ENCODE data around the gene RGS12. TPM values are rescaled to one million over a fixed set of nuclear protein-coding genes. Genes with fewer than 3 reads are reported as not detected.

RGS12 gene
- total RNA-seq, 1 experiment from 2014 or later = 36.6 TPM

GRCh38 chr4:3296651-3297050 is 3.8 kb downstream of the RGS12 start:
- ChIA-PET CTCF (no interaction called here), POLR2A (ENCODE audit: unreplicated experiment) (no interaction called here)
- no peaks in the 10 kb centered on the region; the same call in 1 of the 2 replicates for H3K4me1 ChIP-seq (replicated peaks; ENCODE audit: insufficient read depth)
- H3K27ac ChIP-seq = no peak overlapping the region
- intact Hi-C loops (cut with micrococcal nuclease; ENCODE audit: unreplicated experiment) = loop anchor here (10.0 kb wide), 1 partner anchor 188 kb away; no protein-coding TSS in a partner anchor
- no peak for TF ChIP-seq EZH2 (IDR thresholded peaks at IDR 0.05; ENCODE audit: low read depth)
- TF ChIP-seq CTCF (conservative IDR thresholded peaks at IDR 0.05) = no peak
- H3K4me2 ChIP-seq = no peak overlapping the region
- no peak overlapping the region for H3K4me3 ChIP-seq
- H3K27me3 ChIP-seq (ENCODE audit: insufficient read depth, low read depth) = no peaks in the 10 kb centered on the region
- H3K36me3 ChIP-seq (ENCODE audit: low read depth) = no peaks in the 10 kb centered on the region
- H3K9me3 ChIP-seq (ENCODE audit: insufficient read depth, low read depth) = no peaks in the 10 kb centered on the region
- DNase-seq = no peak
- peaks cover 3% of the 10 kb centered on the region for H3F3A ChIP-seq (ENCODE audit: insufficient read depth, low read depth)
- H4K20me1 ChIP-seq (ENCODE audit: insufficient read depth) = no peaks in the 10 kb centered on the region
- no peaks in the 10 kb centered on the region for H3K9me2 ChIP-seq (ENCODE audit: insufficient read depth)
- no TSS peak for BruUV-seq (replicated peaks)
- no peaks in the 10 kb centered on the region for H3K79me2 ChIP-seq (ENCODE audit: low read depth)
- no peak overlapping the region for H2AFZ ChIP-seq

GRCh38 chr4:3297066-3297859 is 4.4 kb downstream of the RGS12 start:
- no peaks in the 10 kb centered on the region for H3K9me3 ChIP-seq (ENCODE audit: insufficient read depth, low read depth)
- H3K27ac ChIP-seq = no peak overlapping the region
- no TSS peak for BruUV-seq (replicated peaks)
- H3K9me2 ChIP-seq (ENCODE audit: insufficient read depth) = no peaks in the 10 kb centered on the region
- no peak for DNase-seq
- no peak for TF ChIP-seq CTCF (conservative IDR thresholded peaks at IDR 0.05)
- TF ChIP-seq EZH2 (IDR thresholded peaks at IDR 0.05; ENCODE audit: low read depth) = no peak
- ChIA-PET CTCF (no interaction called here), POLR2A (ENCODE audit: unreplicated experiment) (no interaction called here)
- H3K4me3 ChIP-seq = no peak overlapping the region
- H3K4me1 ChIP-seq (replicated peaks; ENCODE audit: insufficient read depth) = no peaks in the 10 kb centered on the region
- no peak overlapping the region for H3K4me2 ChIP-seq
- H3F3A ChIP-seq (ENCODE audit: insufficient read depth, low read depth) = no peaks in the 10 kb centered on the region
- H3K36me3 ChIP-seq (ENCODE audit: low read depth) = no peaks in the 10 kb centered on the region
- H4K20me1 ChIP-seq (ENCODE audit: insufficient read depth) = no peaks in the 10 kb centered on the region
- intact Hi-C loops (cut with micrococcal nuclease; ENCODE audit: unreplicated experiment) = loop anchor here (10.0 kb wide), 1 partner anchor 188 kb away; no protein-coding TSS in a partner anchor
- H3K27me3 ChIP-seq (ENCODE audit: insufficient read depth, low read depth) = no peaks in the 10 kb centered on the region
- H2AFZ ChIP-seq = no peak overlapping the region
- H3K79me2 ChIP-seq (ENCODE audit: low read depth) = no peaks in the 10 kb centered on the region

GRCh38 chr4:3299122-3299975 is 6.5 kb downstream of the RGS12 start:
- ChIA-PET POLR2A (ENCODE audit: unreplicated experiment) (no interaction called here), CTCF (no interaction called here)
- no peak for DNase-seq
- Histone ChIP-seq H3K4me2 (no peak overlapping the region), H3K36me3 (ENCODE audit: low read depth) (no peaks in the 10 kb centered on the region), H3K79me2 (ENCODE audit: low read depth) (no peaks in the 10 kb centered on the region), H3K27me3 (ENCODE audit: insufficient read depth, low read depth) (no peaks in the 10 kb centered on the region), H3K9me3 (ENCODE audit: insufficient read depth, low read depth) (no peaks in the 10 kb centered on the region), H3K27ac (no peak overlapping the region), H2AFZ (no peak overlapping the region), H3K4me3 (no peak overlapping the region), H4K20me1 (ENCODE audit: insufficient read depth) (no peaks in the 10 kb centered on the region), H3F3A (ENCODE audit: insufficient read depth, low read depth) (no peaks in the 10 kb centered on the region), H3K9me2 (ENCODE audit: insufficient read depth) (no peaks in the 10 kb centered on the region), H3K4me1 (replicated peaks; ENCODE audit: insufficient read depth) (no peaks in the 10 kb centered on the region)
- BruUV-seq (replicated peaks) = no TSS peak
- intact Hi-C loops (cut with micrococcal nuclease; ENCODE audit: unreplicated experiment) = loop anchor here (10.0 kb wide), 1 partner anchor 185 kb away; no protein-coding TSS in a partner anchor
- TF ChIP-seq EZH2 (IDR thresholded peaks at IDR 0.05; ENCODE audit: low read depth) (no peak), CTCF (conservative IDR thresholded peaks at IDR 0.05) (no peak)

Data from PC-9 (cell line).